ENCODE measurements around the gene PLCH2. TPM values are rescaled to one million over a fixed set of nuclear protein-coding genes. Genes with fewer than 3 reads are reported as not detected.

Gene PLCH2
- total RNA-seq, 2 donors from 2014 or later: 5.7 to 27.4 TPM

DNA sequence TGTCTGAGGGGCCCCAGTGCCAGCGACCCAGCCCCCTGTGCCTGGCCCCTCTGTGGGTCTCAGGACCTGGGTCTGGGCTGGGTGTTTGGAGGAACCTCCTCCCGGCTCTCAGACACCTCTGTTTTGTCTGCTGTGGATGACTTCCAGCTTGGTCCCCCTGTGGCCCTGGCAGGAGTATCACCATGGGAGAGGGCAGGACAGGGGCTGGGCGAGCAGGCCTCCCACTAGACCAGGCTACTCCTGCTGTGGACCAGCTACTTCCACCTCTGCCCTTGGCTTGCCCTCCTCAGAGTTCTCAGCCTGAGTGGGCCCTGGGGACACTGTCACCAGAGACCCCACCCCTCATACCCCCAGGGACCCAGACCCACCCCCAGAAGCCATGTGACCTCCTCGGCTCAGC lies 21.8 kb downstream of the PLCH2 start:
- Histone ChIP-seq H3K27ac (no peak overlapping the region), H3K36me3 (replicated peaks in 1 of 2; ENCODE audit: insufficient read depth in 1 of 2, low read depth in 2 of 2) (no peaks in the 10 kb centered on the region), H3K9me3 (no peaks in the 10 kb centered on the region), H3K27me3 (no peaks in the 10 kb centered on the region), H3K4me3 (no peak overlapping the region), H3K4me1 (no peaks in the 10 kb centered on the region)
- no peak for TF ChIP-seq POLR2A (IDR thresholded peaks at IDR 0.05)
- TF ChIP-seq, protein P1, sequence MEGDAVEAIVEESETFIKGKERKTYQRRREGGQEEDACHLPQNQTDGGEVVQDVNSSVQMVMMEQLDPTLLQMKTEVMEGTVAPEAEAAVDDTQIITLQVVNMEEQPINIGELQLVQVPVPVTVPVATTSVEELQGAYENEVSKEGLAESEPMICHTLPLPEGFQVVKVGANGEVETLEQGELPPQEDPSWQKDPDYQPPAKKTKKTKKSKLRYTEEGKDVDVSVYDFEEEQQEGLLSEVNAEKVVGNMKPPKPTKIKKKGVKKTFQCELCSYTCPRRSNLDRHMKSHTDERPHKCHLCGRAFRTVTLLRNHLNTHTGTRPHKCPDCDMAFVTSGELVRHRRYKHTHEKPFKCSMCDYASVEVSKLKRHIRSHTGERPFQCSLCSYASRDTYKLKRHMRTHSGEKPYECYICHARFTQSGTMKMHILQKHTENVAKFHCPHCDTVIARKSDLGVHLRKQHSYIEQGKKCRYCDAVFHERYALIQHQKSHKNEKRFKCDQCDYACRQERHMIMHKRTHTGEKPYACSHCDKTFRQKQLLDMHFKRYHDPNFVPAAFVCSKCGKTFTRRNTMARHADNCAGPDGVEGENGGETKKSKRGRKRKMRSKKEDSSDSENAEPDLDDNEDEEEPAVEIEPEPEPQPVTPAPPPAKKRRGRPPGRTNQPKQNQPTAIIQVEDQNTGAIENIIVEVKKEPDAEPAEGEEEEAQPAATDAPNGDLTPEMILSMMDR (IDR thresholded peaks at IDR 0.05): no peak
- DNase-seq (no peak), ATAC-seq (no peak)
- 61 to 83% methylated on average over 1 to 4 of the region's 4 CpGs for WGBS, 2 donors
- intact Hi-C loops (cut with DNase I): no loop called here

DNA sequence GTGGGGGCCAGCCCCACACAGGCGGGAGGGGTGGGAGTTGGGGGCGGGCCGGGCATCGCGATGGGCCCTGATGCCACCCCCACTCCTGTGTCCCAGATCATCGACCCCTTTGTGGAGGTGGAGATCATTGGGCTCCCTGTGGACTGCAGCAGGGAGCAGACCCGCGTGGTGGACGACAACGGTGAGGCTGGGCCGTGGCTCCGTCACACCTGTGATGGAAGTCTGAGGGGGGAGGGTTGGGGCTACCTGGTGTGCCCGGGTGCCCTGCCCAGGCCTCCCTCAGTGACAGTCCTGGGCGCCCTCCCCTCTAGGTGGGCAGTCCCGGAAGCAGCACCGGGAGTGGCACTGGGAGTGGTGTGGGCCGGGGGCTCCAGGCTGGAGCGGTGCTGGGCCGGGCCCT lies 22.6 kb downstream of the PLCH2 start:
- intact Hi-C loops (cut with DNase I): no loop called here
- TF ChIP-seq, protein P1 (IDR thresholded peaks at IDR 0.05): no peak
- no peak for TF ChIP-seq POLR2A (IDR thresholded peaks at IDR 0.05)
- H3K4me1 ChIP-seq: no peaks in the 10 kb centered on the region
- no peak overlapping the region for H3K4me3 ChIP-seq
- no peak overlapping the region for H3K27ac ChIP-seq
- DNase-seq (no peak), ATAC-seq (no peak)
- H3K36me3 ChIP-seq (replicated peaks in 1 of 2; ENCODE audit: insufficient read depth in 1 of 2, low read depth in 2 of 2): no peaks in the 10 kb centered on the region
- H3K27me3 ChIP-seq: no peaks in the 10 kb centered on the region
- 41 to 54% methylated on average over 7 to 11 of the region's 19 CpGs for WGBS, 2 donors
- H3K9me3 ChIP-seq: no peaks in the 10 kb centered on the region

DNA sequence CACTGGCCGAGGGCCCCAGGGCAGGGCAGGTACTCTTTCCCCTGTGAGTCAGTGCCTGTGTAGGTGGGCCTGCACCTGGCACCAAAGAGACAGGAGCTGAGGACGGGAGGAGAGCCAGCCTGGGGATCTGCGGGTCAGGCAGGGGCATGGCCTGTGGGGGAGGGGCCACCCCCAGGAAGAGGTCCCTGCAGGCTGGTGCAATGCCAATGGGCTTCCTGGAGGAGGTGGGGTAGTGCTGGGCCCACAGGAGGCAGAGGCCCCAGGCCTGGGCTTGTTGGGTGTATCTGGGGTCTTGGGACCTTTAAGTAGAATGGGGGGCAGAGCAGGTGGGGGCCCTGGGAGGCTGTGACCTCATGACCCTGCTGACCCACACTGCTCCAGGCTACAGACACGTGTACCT lies 23.2 kb downstream of the PLCH2 start:
- TF ChIP-seq POLR2A (IDR thresholded peaks at IDR 0.05): no peak
- TF ChIP-seq, protein P1 (IDR thresholded peaks at IDR 0.05): no peak
- ATAC-seq: no peak
- 53% methylated on average over 4 of the region's 4 CpGs; no CpG with 5 or more reads in 1 of the 2 donors for WGBS, 2 donors
- DNase-seq: no peak
- Histone ChIP-seq H3K4me3 (no peak overlapping the region), H3K9me3 (no peaks in the 10 kb centered on the region), H3K27me3 (peaks cover 0 to under 1% of the 10 kb centered on the region in 2 donors), H3K36me3 (replicated peaks in 1 of 2; ENCODE audit: insufficient read depth in 1 of 2, low read depth in 2 of 2) (no peaks in the 10 kb centered on the region), H3K4me1 (no peaks in the 10 kb centered on the region), H3K27ac (no peak overlapping the region)
- intact Hi-C loops (cut with DNase I): no loop called here

DNA sequence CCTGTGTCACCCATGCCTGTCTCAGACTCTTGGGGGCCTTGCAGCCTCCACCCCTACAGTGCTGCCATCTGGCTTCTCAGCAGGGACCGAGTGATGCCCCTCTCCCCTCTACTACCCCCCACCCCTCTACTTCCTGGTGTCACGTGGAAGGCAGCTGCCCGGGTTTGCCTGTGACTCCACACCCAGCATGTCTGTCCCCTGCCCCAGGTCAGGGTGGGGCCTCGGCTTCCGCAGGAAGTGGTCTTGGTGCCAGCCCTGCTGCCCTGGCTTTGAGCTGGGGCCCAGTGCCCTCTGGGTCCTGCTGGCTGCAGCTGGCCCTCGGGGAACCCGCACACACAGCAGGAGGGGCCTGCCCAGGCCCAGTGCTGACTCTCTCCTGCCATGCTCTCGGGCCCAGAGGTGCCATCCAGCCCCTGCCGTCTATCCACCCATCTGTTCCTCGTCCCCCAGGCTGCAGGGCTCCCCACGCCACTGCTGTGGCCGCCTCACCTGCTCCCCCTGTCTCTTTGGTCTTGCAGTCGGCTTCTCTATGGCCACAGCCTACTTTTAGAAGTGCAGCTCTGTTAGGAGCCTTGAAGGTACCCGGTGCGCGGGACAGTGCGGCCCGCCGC lies 24.0 kb downstream of the PLCH2 start:
- Histone ChIP-seq H3K9me3 (no peaks in the 10 kb centered on the region), H3K36me3 (replicated peaks in 1 of 2; ENCODE audit: insufficient read depth in 1 of 2, low read depth in 2 of 2) (no peaks in the 10 kb centered on the region), H3K27me3 (peaks cover 0 to 4% of the 10 kb centered on the region in 2 donors), H3K4me3 (no peak overlapping the region), H3K27ac (no peak overlapping the region), H3K4me1 (no peaks in the 10 kb centered on the region)
- TF ChIP-seq, protein P1 (IDR thresholded peaks at IDR 0.05): no peak
- TF ChIP-seq POLR2A (IDR thresholded peaks at IDR 0.05): no peak
- WGBS, 2 donors: 49 to 84% methylated on average over 6 to 19 of the region's 19 CpGs
- intact Hi-C loops (cut with DNase I): no loop called here
- DNase-seq (no peak), ATAC-seq (no peak)

Data from body of pancreas (tissue), 4 donors.